22Rv1 (cell line): ENCODE measurements around the gene COL4A5.

Source experiments
- H3K27ac ChIP-seq: fragments of 450-650 bp; 2 replicates; pipeline ENCODE4 v1.5.1; 2017
- ZFX ChIP-seq: fragments of 450-650 bp; IDR thresholded peaks from 2 replicates; pipeline ENCODE4 v1.6.1; 2017; ENCODE audit warnings: antibody characterized with exemption, borderline replicate concordance
- TF ChIP-seq, protein P1 (sequence below): fragments of 450-650 bp; IDR thresholded peaks from 2 replicates; pipeline ENCODE4 v1.5.1; 2017; ENCODE audit warnings: mild to moderate bottlenecking

The COL4A5 gene

DNA sequence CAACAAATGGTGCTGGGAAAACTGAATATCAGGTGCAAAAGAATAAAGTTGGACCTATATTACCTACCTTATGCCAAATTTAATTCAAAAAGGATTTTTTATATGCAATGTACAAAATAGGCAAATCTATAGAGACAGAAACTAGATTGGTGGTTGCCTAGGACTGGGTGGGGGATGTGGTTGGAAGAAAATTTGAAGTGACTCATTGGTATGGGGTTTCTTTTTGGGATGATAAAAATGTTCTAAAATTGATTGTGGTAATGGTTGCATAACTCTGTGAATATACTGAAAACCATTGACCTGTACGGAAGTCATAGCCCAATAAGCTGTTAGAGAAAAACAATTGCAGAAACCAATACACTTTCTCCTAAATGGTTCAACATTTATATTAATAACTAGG, 72.1 kb downstream of the COL4A5 start:
- H3K27ac ChIP-seq: no peak overlapping the region
- TF ChIP-seq, protein P1, sequence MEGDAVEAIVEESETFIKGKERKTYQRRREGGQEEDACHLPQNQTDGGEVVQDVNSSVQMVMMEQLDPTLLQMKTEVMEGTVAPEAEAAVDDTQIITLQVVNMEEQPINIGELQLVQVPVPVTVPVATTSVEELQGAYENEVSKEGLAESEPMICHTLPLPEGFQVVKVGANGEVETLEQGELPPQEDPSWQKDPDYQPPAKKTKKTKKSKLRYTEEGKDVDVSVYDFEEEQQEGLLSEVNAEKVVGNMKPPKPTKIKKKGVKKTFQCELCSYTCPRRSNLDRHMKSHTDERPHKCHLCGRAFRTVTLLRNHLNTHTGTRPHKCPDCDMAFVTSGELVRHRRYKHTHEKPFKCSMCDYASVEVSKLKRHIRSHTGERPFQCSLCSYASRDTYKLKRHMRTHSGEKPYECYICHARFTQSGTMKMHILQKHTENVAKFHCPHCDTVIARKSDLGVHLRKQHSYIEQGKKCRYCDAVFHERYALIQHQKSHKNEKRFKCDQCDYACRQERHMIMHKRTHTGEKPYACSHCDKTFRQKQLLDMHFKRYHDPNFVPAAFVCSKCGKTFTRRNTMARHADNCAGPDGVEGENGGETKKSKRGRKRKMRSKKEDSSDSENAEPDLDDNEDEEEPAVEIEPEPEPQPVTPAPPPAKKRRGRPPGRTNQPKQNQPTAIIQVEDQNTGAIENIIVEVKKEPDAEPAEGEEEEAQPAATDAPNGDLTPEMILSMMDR: no peak
- no peak for TF ChIP-seq ZFX

DNA sequence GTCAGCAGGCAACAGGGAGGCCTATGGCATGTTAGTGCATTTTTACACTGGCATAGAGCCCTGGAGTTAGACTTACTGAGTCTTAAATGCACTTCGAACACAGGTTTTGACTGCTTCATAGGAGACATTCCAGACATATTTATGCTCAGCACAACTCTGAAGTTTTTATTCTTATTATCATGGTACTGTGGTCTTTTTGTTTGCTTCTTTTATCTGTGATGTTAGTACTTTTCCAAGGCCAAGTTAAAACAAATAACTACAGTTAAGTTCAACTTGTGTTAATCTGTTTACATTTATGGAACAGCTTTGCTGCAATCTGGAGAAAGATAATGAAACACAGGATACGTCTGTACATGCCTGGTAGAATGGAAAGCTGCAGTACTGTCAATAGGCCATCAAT, 76.5 kb downstream of the COL4A5 start:
- TF ChIP-seq, protein P1: no peak
- peak overlapping the region; percentile 81 for H3K27ac ChIP-seq

DNA sequence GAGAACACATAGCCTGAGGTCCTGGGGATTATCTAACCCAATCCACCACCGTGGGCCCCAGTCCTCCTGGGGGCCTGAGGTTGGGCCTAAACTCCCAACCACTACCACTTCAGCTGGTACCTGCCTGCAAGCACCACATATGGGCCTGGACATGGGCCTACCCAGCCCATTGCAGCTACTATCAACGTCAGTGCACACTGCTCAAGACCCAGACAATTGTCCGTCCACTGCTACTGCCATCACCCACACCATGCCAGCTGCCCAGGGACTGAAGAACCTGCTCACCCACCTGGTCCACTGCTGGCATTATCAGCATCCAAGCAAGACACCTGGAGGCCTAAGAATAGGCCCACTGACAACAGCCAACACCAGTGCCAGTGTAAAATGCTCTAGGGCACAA, 88.1 kb downstream of the COL4A5 start:
- H3K27ac ChIP-seq: no peak overlapping the region
- TF ChIP-seq, protein P1: no peak
- TF ChIP-seq ZFX: no peak

DNA sequence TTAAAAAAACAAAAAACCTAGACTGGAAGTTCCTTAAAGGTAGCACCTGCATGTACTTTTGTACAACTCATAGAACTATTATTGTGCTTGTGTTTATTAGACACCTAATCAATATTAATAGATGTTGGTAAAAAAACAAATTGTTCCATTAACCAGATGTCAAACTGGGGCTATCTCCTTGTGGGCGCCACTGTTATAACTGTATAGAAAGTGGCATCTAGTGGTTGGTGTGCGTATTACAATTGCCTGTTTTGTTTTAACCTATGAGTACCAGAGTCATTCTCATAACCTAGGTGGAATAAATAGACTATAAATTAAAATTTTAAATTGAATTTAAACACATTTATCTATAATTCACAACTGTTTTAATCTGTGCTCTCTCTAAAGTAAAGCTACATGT, 97.4 kb downstream of the COL4A5 start:
- H3K27ac ChIP-seq: no peak overlapping the region
- TF ChIP-seq, protein P1: peak; percentile 59
- no peak for TF ChIP-seq ZFX

DNA sequence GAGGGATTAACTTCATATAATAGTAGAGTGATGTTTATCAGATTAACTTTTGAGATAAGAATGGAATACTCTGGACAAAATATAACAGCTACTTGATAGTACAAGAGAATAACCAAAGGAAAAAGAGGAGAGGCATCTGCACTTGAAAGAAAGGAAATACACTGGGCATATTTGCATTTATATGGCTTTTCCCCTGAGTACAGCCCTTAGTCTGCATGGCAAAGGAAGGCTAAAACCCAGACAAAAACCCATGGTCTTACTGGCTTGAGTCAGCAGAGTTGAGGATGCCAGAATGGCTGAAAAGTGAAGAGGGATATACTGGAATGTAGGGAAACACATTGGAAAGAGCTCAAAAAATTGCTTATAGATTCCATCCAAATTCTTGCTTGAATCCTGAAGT, 101.6 kb downstream of the COL4A5 start:
- TF ChIP-seq, protein P1: no peak
- TF ChIP-seq ZFX: no peak
- H3K27ac ChIP-seq: no peak overlapping the region

DNA sequence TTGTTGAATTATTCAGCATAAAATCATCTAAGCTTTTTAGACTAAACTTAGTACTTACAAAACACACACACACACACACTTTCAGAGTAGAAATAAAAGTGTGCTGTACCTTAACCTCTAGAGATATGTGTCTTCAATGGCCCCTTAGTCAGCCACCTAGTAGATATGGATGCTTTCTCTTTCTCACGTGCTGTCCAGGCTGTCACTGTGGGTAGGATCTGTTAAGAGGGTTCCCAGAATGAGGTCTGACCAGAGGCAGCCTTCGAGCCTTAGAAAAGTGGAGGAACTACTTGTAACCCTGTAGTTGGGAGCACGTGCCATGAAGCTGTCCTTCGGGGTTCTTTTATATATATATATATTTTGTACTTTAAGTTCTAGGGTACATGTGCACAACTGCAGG, 117.9 kb downstream of the COL4A5 start:
- no peak for TF ChIP-seq ZFX
- TF ChIP-seq, protein P1: no peak
- no peak overlapping the region for H3K27ac ChIP-seq

DNA sequence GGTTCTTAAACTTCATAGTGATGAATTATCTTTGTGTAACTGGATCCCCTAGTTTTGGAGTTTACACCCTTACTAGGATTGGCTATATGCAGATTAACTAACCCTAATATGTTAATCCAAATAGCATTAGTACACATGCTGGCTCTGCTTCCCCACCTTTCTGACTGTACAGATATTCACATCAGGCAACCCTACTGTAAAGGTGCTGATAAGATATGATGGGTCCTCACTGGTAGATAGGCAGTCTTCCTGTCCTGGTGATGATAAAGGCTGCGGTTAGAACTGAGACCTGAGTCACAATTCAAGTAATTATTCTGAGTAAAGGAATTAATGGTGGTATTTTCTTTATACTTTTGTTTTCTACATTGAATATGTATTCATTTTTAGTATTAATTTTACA, 118.6 kb downstream of the COL4A5 start:
- TF ChIP-seq, protein P1: no peak
- no peak for TF ChIP-seq ZFX
- H3K27ac ChIP-seq: no peak overlapping the region
